DMS 273 treated with DMSO at 0.1 percent for 48 hours (cell line): ENCODE data around the gene ERI2.

Experiments
- DNase-seq: peaks from one replicate; lab custom pipeline; 2025; lab: John Stamatoyannopoulos, UW

The ERI2 gene

GRCh38 chr16:20806168-20807050 is at the start of gene ERI2, which contains the start of gene REXO5:
Gene ERI2, minus strand, starts transcription at chr16:20806472. Its CDS starts 42 bp downstream, at chr16:20806430.
Gene REXO5, plus strand, starts transcription at chr16:20806527. Its CDS starts 427 bp downstream, at chr16:20806954.
- peak; percentile 91 for DNase-seq

- no peak for DNase-seq
Observed at GRCh38 chr16:20854963-20855362, 48.7 kb upstream of the ERI2 start.

- DNase-seq: no peak
Observed at GRCh38 chr16:20853981-20854620, 47.8 kb upstream of the ERI2 start.

GRCh38 chr16:20853143-20853542 is 46.9 kb upstream of the ERI2 start:
- no peak for DNase-seq

- no peak for DNase-seq
Observed at GRCh38 chr16:20851601-20852000, 45.3 kb upstream of the ERI2 start.

- DNase-seq: no peak
Observed at GRCh38 chr16:20850981-20851380, 44.7 kb upstream of the ERI2 start.

- peak; percentile 21 for DNase-seq
Observed at GRCh38 chr16:20849589-20850390, 43.5 kb upstream of the ERI2 start.

- DNase-seq: no peak
Observed at GRCh38 chr16:20847550-20847949, 41.3 kb upstream of the ERI2 start.

GRCh38 chr16:20846551-20846950 is 40.3 kb upstream of the ERI2 start:
- no peak for DNase-seq

- no peak for DNase-seq
Observed at GRCh38 chr16:20846030-20846429, 39.8 kb upstream of the ERI2 start.

- DNase-seq: no peak
Observed at GRCh38 chr16:20844588-20844987, 38.3 kb upstream of the ERI2 start.

GRCh38 chr16:20844054-20844453 is 37.8 kb upstream of the ERI2 start:
- no peak for DNase-seq

- DNase-seq: no peak
Observed at GRCh38 chr16:20839504-20839903, 33.2 kb upstream of the ERI2 start.

GRCh38 chr16:20838240-20838639 is 32.0 kb upstream of the ERI2 start:
- no peak for DNase-seq

GRCh38 chr16:20833086-20833485 is 26.8 kb upstream of the ERI2 start:
- no peak for DNase-seq

- DNase-seq: no peak
Observed at GRCh38 chr16:20830372-20830771, 24.1 kb upstream of the ERI2 start.

- no peak for DNase-seq
Observed at GRCh38 chr16:20829536-20829935, 23.3 kb upstream of the ERI2 start.

- DNase-seq: no peak
Observed at GRCh38 chr16:20826039-20826566, 19.8 kb upstream of the ERI2 start.

GRCh38 chr16:20822521-20823325 is 16.5 kb upstream of the ERI2 start:
- no peak for DNase-seq

GRCh38 chr16:20821682-20822081 is 15.4 kb upstream of the ERI2 start:
- DNase-seq: no peak

GRCh38 chr16:20818929-20819585 is 12.8 kb upstream of the ERI2 start:
- DNase-seq: no peak
